ENCODE measurements around the gene PCDHB12.
"Not testable (repeated sequence)": the region's sequence is repeated elsewhere in the genome, so short reads cannot be mapped to it uniquely, and the experiment has no call there.

PCDHB12 gene

DNA sequence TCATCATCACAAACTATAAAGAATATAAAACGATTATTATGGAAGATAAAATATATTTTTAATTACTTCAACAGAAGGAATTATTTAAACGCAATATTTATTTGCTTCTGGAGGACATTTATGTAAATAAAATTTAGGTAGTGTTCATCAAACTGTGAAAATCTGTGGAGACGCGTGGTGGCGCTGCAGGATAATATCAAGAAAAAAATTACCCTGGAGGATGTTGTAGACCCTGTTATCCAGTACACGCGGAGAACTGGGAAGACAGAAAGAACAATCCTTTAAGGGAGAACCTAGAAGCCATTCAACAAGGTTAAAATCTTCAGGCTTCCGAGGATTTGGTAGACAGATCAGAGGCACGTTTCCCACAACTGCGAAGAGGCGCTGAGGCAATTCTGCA, at the start of gene PCDHB12:
TSS of gene PCDHB12 (plus strand) at position 242 of the 400 bp plus-strand sequence. CDS start 189 bp downstream, outside the sequence.
- DNase-seq, result no peak

DNA sequence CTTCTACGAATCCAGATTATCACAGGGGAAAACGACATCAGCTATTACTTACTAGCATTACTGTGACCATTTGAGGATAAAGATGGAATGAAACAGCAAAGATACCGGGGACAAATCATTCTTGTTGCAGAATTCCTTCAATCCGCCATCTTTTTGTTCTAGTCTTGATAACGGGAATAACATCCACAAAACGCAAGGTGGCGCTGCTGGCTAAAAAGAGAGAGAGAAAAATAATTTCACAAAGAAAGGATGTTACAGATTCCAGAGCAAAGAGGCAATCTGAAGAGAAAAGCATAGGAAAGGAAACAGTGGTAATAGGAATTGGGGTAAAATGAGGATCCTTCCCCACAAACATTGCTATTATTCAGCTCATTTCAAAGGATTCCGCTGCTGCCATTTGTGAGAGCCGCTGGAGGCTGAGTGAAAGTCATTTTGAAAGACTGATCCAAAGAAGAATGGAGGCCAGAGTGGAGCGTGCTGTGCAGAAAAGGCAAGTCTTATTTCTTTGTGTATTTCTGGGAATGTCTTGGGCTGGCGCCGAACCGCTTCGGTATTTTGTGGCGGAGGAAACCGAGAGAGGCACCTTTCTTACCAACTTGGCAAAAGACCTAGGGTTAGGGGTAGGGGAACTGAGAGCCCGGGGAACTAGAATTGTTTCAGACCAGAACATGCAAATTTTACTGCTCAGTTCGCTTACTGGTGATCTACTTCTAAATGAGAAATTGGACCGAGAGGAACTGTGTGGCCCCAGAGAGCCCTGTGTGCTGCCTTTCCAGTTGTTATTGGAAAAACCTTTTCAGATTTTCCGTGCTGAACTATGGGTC, 35.9 kb upstream of the PCDHB12 start, which contains the start of gene PCDHB7:
TSS of gene PCDHB7 (plus strand) at position 264 of the 824 bp plus-strand sequence. CDS start at position 456, 192 bp downstream.
- DNase-seq, result peak in 2 of 3 donors; percentile 7 to 20

DNA sequence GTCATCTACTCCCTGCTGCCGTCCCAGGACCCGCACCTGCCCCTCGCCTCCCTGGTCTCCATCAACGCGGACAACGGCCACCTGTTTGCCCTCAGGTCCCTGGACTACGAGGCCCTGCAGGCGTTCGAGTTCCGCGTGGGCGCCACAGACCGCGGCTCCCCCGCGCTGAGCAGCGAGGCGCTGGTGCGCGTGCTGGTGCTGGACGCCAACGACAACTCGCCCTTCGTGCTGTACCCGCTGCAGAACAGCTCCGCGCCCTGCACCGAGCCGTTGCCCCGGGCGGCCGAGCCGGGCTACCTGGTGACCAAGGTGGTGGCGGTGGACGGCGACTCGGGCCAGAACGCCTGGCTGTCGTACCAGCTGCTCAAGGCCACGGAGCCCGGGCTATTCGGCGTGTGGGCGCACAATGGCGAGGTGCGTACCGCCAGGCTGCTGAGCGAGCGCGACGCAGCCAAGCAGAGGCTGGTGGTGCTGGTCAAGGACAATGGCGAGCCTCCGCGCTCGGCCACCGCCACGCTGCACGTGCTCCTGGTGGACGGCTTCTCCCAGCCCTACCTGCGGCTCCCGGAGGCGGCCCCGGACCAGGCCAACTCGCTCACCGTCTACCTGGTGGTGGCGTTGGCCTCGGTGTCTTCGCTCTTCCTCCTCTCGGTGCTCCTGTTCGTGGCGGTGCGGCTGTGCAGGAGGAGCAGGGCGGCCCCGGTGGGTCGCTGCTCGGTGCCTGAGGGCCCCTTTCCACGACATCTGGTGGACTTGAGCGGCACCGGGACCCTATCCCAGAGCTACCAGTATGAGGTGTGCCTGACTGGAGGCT, 34.0 kb upstream of the PCDHB12 start:
- DNase-seq, result not testable (repeated sequence)

DNA sequence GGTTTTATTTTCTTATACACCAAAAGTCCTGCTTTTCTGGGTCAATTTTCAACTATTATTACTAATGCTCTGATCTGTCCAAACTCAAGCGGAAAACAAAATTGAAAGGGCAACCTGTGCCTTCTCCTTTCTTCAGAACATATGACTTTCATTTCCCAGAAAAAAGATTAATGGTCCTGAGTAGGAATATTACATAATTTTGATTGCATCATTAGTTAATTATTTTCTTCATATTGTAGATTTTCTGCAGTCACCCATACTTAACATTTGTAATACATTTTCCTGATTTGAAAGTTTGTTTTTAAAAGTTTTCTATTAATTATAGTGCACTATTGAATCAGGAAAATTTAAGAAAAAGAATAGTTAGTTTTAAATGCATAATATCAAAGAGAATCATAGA, 32.6 kb upstream of the PCDHB12 start:
- no peak for DNase-seq

DNA sequence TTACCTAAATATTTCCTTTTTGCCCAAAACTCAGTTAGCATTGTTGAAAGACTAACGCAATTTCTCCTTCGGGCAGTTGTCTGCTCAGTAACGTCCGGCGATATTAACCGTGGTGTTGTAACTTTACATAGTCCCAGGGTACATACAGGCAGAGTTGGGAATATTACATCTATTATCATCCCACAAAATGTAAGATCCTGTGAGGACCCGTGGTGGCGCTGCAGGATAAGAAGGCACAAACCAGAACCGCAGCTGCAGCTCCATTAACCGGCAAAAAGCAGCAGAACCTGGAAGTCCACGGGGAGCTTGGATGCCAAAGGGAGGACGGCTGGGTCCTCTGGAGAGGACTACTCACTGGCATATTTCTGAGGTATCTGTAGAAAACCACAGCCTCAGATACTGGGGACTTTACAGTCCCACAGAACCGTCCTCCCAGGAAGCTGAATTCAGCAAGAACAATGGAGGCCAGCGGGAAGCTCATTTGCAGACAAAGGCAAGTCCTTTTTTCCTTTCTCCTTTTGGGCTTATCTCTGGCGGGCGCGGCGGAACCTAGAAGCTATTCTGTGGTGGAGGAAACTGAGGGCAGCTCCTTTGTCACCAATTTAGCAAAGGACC, 30.8 kb upstream of the PCDHB12 start, which contains the start of gene PCDHB8:
TSS of gene PCDHB8 (plus strand) at position 214 of the 615 bp plus-strand sequence. CDS start at position 459, 245 bp downstream.
- DNase-seq, result not testable (repeated sequence)

DNA sequence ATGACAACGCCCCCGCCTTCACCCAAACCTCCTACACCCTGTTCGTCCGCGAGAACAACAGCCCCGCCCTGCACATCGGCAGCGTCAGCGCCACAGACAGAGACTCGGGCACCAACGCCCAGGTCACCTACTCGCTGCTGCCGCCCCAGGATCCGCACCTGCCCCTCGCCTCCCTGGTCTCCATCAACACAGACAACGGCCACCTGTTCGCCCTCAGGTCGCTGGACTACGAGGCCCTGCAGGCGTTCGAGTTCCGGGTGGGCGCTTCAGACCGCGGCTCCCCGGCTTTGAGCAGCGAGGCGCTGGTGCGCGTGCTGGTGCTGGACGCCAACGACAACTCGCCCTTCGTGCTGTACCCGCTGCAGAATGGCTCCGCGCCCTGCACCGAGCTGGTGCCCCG, 29.1 kb upstream of the PCDHB12 start:
- DNase-seq, result not testable (repeated sequence)

DNA sequence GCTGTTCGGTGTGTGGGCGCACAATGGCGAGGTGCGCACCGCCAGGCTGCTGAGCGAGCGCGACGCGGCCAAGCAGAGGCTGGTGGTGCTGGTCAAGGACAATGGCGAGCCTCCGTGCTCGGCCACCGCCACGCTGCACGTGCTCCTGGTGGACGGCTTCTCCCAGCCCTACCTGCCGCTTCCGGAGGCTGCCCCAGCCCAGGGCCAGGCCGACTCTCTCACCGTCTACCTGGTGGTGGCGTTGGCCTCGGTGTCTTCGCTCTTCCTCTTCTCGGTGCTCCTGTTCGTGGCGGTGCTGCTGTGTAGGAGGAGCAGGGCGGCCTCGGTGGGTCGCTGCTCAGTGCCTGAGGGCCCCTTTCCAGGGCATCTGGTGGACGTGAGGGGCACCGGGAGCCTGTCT, 28.6 kb upstream of the PCDHB12 start:
- DNase-seq, result not testable (repeated sequence)

DNA sequence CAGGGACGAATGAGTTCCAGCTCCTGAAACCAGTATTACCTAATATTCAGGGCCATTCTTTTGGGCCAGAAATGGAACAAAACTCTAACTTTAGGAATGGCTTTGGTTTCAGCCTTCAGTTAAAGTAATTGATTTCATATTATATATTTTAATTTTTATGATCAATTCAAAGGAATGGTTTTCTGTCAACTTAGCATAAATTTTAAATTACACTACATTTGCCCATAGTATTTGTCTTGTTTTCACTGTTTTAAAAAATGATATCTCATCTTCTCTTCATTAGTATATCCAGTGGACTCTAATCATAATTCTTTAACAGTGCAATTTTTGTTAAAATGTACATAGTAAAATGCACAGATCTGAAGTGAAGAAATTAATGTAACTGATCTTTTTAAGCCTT, 28.2 kb upstream of the PCDHB12 start:
- no peak for DNase-seq

DNA sequence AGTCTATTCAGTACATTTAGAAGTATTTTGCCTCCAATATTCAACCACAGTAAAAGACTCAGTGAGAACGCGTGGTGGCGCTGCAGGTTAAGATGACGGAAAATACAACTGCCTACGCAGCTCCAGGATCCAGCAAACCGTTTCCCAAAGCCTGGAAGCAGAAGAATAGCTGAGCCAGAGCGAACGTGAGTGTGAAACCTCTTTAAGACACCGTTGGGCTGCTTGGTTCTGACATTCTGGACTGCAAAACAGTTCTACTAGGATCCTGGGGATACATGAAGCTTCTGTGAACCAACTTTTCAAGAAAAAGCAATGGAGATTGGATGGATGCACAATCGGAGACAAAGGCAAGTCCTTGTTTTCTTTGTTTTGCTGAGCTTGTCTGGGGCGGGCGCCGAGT, 26.3 kb upstream of the PCDHB12 start, which contains the start of gene PCDHB16:
TSS of gene PCDHB16 (plus strand) at position 140 of the 400 bp plus-strand sequence. CDS start at position 313, 173 bp downstream.
- no peak for DNase-seq

DNA sequence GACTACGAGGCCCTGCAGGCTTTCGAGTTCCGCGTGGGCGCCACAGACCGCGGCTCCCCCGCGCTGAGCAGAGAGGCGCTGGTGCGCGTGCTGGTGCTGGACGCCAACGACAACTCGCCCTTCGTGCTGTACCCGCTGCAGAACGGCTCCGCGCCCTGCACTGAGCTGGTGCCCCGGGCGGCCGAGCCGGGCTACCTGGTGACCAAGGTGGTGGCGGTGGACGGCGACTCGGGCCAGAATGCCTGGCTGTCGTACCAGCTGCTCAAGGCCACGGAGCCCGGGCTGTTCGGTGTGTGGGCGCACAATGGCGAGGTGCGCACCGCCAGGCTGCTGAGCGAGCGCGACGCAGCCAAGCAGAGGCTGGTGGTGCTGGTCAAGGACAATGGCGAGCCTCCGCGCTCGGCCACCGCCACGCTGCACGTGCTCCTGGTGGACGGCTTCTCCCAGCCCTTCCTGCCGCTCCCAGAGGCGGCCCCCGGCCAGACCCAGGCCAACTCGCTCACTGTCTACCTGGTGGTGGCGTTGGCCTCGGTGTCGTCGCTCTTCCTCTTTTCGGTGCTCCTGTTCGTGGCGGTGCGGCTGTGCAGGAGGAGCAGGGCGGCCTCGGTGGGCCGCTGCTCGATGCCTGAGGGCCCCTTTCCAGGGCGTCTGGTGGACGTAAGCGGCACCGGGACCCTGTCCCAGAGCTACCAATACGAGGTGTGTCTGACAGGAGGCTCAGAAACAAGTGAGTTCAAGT, 24.2 kb upstream of the PCDHB12 start:
- DNase-seq, result not testable (repeated sequence)

DNA sequence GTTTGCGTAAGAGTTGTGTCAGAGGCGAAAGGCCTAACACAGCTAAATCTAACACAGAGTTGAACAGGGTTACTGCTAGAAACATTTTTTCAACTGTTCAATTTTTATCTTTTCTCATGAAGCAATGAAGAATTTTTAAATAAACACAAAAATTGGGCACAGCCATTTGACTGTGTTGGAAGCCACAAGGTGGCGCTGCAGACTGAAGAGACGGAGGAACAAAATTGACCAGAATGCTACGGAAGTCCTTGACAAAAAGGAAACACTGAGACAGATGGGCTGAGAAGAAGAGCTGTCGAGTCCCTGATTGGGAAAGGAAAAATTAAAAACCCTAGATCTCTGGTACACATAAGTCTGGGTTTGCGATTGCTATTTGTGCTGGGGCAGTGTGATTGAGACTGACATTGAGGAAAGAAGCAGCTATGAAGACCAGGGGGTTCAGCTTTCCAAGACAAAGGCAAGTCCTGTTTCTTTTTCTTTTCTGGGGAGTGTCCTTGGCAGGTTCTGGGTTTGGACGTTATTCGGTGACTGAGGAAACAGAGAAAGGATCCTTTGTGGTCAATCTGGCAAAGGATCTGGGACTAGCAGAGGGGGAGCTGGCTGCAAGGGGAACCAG, 21.5 kb upstream of the PCDHB12 start, which contains the start of gene PCDHB9:
TSS of gene PCDHB9 (plus strand) at position 265 of the 616 bp plus-strand sequence. CDS start at position 423, 158 bp downstream.
- DNase-seq, result peak in 2 of 3 donors; percentile 20 to 31

DNA sequence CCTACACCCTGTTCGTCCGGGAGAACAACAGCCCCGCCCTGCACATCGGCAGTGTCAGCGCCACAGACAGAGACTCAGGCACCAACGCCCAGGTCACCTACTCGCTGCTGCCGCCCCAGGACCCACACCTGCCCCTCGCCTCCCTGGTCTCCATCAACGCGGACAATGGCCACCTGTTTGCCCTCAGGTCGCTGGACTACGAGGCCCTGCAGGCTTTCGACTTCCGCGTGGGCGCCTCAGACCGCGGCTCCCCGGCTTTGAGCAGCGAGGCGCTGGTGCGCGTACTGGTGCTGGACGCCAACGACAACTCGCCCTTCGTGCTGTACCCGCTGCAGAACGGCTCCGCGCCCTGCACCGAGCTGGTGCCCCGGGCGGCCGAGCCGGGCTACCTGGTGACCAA, 19.8 kb upstream of the PCDHB12 start:
- not testable (repeated sequence) for DNase-seq

DNA sequence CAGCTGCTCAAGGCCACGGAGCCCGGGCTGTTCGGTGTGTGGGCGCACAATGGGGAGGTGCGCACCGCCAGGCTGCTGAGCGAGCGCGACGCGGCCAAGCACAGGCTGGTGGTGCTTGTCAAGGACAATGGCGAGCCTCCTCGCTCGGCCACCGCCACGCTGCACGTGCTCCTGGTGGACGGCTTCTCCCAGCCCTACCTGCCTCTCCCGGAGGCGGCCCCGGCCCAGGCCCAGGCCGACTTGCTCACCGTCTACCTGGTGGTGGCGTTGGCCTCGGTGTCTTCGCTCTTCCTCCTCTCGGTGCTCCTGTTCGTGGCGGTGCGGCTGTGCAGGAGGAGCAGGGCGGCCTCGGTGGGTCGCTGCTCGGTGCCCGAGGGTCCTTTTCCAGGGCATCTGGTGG, 19.4 kb upstream of the PCDHB12 start:
- not testable (repeated sequence) for DNase-seq

DNA sequence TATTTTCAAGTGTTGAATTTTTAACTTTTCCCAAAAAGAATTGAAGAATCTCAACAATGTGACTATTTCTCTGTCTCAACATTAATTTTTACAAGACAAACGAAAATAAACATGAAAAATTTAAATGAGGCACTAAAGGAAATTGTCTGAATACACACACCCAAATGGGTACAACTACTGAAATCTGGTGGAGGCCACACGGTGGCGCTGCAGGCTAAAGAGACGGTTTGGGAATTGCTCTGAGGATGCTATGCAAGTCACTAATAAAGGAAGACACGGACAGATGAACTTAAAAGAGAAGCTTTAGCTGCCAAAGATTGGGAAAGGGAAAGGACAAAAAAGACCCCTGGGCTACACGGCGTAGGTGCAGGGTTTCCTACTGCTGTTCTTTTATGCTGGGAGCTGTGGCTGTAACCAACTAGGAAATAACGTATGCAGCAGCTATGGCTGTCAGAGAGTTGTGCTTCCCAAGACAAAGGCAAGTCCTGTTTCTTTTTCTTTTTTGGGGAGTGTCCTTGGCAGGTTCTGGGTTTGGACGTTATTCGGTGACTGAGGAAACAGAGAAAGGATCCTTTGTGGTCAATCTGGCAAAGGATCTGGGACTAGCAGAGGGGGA, 16.3 kb upstream of the PCDHB12 start, which contains the start of gene PCDHB10:
TSS of gene PCDHB10 (plus strand) at position 244 of the 616 bp plus-strand sequence. CDS start at position 444, 200 bp downstream.
- DNase-seq, result peak in 2 of 3 donors; percentile 4 to 25

DNA sequence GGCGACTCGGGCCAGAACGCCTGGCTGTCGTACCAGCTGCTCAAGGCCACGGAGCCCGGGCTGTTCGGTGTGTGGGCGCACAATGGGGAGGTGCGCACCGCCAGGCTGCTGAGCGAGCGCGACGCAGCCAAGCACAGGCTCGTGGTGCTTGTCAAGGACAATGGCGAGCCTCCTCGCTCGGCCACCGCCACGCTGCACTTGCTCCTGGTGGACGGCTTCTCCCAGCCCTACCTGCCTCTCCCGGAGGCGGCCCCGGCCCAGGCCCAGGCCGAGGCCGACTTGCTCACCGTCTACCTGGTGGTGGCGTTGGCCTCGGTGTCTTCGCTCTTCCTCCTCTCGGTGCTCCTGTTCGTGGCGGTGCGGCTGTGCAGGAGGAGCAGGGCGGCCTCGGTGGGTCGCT, 14.2 kb upstream of the PCDHB12 start:
- not testable (repeated sequence) for DNase-seq

DNA sequence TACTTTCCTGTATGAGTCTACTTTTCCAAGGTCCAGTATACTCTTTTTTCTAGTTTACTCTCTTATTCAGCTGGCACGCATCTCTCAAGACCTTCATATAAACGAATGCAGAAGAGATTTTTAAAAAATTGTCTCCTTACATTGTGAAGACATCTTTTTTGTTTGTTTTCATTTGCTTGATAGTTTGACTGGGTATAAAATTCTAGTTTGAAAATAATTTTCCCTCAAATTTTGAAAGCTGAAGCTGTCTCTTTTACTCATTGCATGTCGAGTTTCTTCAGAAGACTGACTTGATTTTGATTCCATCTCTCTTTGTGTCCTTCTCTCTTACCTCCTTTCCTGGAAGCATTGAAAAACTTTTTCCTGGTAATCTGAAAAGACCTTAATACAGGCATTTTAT, 12.2 kb upstream of the PCDHB12 start:
- DNase-seq, result no peak

DNA sequence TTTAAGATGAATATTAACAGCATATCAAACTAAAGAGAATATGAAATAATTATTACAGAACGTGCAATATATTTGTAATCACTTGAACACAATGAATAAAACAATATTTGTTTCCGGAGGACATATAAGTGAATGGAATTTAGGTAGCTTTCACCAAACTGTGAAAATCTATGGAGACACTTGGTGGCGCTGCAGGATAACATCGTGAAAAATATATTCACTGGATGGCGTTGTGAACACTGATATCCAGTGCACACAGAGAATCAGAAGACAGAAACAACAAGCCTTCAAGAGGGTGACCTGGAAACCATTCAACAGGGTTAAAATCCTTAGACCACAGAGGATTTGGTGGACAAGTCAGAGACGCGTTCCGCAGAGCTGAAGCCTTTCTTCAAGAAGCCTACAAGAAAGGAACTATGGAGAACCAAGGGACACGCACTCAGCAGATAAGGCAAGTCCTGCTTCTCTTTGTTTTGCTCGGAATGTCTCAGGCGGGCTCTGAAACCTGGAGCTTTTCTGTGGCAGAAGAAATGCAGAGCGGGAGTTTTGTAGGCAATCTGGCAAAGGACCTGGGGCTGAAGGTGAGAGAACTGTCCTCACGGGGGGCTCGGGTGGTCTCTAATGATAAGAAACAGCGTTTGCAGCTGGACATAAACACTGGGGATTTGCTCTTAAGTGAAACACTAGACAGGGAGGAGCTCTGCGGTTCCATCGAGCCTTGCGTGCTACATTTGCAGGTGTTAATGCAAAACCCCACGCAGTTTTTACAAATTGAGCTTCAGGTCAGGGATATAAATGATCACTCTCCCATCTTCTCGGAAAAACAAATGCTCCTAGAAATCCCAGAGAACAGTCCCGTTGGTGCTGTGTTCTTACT, 8.9 kb upstream of the PCDHB12 start, which contains the start of gene PCDHB11:
TSS of gene PCDHB11 (plus strand) at position 269 of the 877 bp plus-strand sequence. CDS start at position 417, 148 bp downstream.
- DNase-seq, result no peak

DNA sequence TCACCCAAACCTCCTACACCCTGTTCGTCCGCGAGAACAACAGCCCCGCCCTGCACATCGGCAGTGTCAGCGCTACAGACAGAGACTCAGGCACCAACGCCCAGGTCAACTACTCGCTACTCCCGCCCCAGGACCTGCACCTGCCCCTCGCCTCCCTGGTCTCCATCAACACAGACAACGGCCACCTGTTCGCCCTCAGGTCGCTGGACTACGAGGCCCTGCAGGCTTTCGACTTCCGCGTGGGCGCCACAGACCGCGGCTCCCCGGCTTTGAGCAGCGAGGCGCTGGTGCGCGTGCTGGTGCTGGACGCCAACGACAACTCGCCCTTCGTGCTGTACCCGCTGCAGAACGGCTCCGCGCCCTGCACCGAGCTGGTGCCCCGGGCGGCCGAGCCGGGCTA, 7.4 kb upstream of the PCDHB12 start:
- DNase-seq, result not testable (repeated sequence)

DNA sequence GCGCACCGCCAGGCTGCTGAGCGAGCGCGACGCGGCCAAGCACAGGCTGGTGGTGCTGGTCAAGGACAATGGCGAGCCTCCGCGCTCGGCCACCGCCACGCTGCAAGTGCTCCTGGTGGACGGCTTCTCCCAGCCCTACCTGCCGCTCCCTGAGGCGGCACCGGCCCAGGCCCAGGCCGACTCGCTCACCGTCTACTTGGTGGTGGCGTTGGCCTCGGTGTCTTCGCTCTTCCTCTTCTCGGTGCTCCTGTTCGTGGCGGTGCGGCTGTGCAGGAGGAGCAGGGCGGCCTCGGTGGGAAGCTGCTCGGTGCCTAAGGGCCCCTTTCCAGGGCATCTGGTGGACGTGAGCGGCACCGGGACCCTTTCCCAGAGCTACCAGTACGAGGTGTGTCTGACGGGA, 6.9 kb upstream of the PCDHB12 start:
- DNase-seq, result not testable (repeated sequence)

DNA sequence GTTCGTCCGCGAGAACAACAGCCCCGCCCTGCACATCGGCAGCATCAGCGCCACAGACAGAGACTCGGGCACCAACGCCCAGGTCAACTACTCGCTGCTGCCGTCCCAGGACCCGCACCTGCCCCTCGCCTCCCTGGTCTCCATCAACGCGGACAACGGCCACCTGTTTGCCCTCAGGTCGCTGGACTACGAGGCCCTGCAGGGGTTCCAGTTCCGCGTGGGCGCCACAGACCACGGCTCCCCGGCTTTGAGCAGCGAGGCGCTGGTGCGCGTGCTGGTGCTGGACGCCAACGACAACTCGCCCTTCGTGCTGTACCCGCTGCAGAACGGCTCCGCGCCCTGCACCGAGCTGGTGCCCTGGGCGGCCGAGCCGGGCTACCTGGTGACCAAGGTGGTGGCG, 1.8 kb downstream of the PCDHB12 start:
- not testable (repeated sequence) for DNase-seq

Data from suppressor macrophage treated with lipopolysaccharide for 1 hour (primary cell).